Myocyte (in vitro differentiated cells): ENCODE results near the gene SLC8B1. TPM values are rescaled to one million over a fixed set of nuclear protein-coding genes. Genes with fewer than 3 reads are reported as not detected.
A peak's percentile ranks its signal among the peaks of the same experiment; 100 is the strongest.

Experiments
- DNase-seq: peaks from one replicate; pipeline ENCODE4 v3.0.0-alpha.2; 2012; ENCODE audit warnings: low read depth
- total RNA-seq: library from RNA; depleted of rRNA; stranded (reverse); fragments of >200 nt; gene quantifications from 2 replicates; pipeline ENCODE4 v1.2.3, GENCODE V29; 2014

SLC8B1 gene
- total RNA-seq, 1 donor from 2014 or later: 20.2 TPM

GRCh38 chr12:113325916-113326315 lies 9.0 kb downstream of the SLC8B1 start:
- DNase-seq: peak; percentile 78

- no peak for DNase-seq
Measured at GRCh38 chr12:113322343-113322742, 12.6 kb downstream of the SLC8B1 start.

GRCh38 chr12:113320401-113320800 lies 14.5 kb downstream of the SLC8B1 start:
- no peak for DNase-seq

- no peak for DNase-seq
Measured at GRCh38 chr12:113318900-113319628, 15.8 kb downstream of the SLC8B1 start.

GRCh38 chr12:113318046-113318656 lies 16.8 kb downstream of the SLC8B1 start:
- no peak for DNase-seq

GRCh38 chr12:113317122-113317521 lies 17.8 kb downstream of the SLC8B1 start:
- DNase-seq: no peak

- no peak for DNase-seq
Measured at GRCh38 chr12:113316155-113316554, 18.8 kb downstream of the SLC8B1 start.

- peak; percentile 29 for DNase-seq
Measured at GRCh38 chr12:113315358-113315757, 19.6 kb downstream of the SLC8B1 start.

GRCh38 chr12:113314121-113314529 lies 20.8 kb downstream of the SLC8B1 start:
- DNase-seq: no peak

GRCh38 chr12:113310489-113310888 lies 24.4 kb downstream of the SLC8B1 start:
- DNase-seq: no peak

GRCh38 chr12:113306382-113306781 lies 28.5 kb downstream of the SLC8B1 start:
- DNase-seq: peak; percentile 51

GRCh38 chr12:113305281-113305856 lies 29.5 kb downstream of the SLC8B1 start:
- DNase-seq: no peak

GRCh38 chr12:113302886-113303640 lies 31.8 kb downstream of the SLC8B1 start:
- no peak for DNase-seq

- DNase-seq: no peak
Measured at GRCh38 chr12:113302466-113302865, 32.4 kb downstream of the SLC8B1 start.

- DNase-seq: no peak
Measured at GRCh38 chr12:113301811-113302210, 33.1 kb downstream of the SLC8B1 start.

- DNase-seq: peak; percentile 86
Measured at GRCh38 chr12:113299619-113300237, 35.2 kb downstream of the SLC8B1 start.

GRCh38 chr12:113298861-113299545 lies 35.9 kb downstream of the SLC8B1 start:
- peak; percentile 87 for DNase-seq

GRCh38 chr12:113298472-113298817 lies 36.5 kb downstream of the SLC8B1 start:
- DNase-seq: no peak

GRCh38 chr12:113297621-113298471 lies 37.1 kb downstream of the SLC8B1 start:
- no peak for DNase-seq

GRCh38 chr12:113297214-113297587 lies 37.7 kb downstream of the SLC8B1 start:
- DNase-seq: no peak
